ENCODE data around the gene ZNF503.

Gene ZNF503

DNA sequence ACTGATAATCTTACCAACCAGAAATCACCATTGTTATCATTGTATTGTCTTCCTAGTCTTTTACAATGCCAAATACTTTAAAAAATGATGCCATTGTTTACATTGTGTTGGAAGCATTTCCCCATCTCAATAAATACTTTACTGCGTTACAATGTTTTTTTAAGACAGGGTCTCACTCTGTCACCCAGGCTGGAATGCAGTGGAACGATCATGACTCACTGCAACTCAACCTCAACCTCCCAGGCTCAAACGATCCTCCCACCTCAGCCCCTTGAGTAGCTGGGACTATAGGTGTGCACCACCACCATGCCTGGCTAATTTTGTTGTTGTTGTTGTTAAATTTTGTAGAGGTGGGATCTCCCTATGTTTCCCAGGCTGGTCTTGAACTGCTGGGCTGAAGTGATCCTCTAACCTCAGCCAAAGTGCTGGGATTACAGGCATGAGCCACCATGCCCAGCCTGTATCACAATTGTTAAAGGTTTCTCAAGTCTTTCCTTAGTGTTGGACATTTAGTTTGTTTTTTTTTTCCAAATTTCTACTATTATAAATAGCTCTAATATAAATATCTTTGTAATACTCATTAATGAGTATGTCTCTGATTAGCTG lies 43.3 kb upstream of the ZNF503 start:
- no peak overlapping the region for H3K4me3 ChIP-seq (ENCODE audit: low read depth, low read length)
- DNase-seq (ENCODE audit: low read depth): no peak
- TF ChIP-seq, protein P1, sequence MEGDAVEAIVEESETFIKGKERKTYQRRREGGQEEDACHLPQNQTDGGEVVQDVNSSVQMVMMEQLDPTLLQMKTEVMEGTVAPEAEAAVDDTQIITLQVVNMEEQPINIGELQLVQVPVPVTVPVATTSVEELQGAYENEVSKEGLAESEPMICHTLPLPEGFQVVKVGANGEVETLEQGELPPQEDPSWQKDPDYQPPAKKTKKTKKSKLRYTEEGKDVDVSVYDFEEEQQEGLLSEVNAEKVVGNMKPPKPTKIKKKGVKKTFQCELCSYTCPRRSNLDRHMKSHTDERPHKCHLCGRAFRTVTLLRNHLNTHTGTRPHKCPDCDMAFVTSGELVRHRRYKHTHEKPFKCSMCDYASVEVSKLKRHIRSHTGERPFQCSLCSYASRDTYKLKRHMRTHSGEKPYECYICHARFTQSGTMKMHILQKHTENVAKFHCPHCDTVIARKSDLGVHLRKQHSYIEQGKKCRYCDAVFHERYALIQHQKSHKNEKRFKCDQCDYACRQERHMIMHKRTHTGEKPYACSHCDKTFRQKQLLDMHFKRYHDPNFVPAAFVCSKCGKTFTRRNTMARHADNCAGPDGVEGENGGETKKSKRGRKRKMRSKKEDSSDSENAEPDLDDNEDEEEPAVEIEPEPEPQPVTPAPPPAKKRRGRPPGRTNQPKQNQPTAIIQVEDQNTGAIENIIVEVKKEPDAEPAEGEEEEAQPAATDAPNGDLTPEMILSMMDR (IDR thresholded peaks at IDR 0.05; ENCODE audit: low read depth, low read length, missing control alignments): no peak

DNA sequence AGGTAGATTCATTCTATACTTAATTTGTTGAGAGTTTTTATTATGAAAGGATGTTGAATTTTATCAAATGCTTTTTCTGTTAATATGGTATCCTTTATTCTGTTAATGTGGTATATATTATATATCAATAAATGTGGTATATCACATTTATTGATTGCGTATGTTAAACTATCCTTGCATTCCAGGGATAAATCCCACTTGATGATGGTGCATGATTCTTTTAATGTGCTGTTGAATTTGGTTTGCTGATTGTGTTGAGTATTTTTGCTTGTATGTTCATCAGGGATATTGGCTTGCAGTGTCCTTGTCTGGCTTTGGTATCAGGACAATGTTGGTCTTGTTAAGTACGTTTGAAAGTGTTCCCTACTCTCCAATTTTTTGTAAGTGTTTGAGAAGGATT lies 41.8 kb upstream of the ZNF503 start:
- H3K4me3 ChIP-seq (ENCODE audit: low read depth, low read length): no peak overlapping the region
- no peak for DNase-seq (ENCODE audit: low read depth)
- TF ChIP-seq, protein P1 (IDR thresholded peaks at IDR 0.05; ENCODE audit: low read depth, low read length, missing control alignments): no peak

DNA sequence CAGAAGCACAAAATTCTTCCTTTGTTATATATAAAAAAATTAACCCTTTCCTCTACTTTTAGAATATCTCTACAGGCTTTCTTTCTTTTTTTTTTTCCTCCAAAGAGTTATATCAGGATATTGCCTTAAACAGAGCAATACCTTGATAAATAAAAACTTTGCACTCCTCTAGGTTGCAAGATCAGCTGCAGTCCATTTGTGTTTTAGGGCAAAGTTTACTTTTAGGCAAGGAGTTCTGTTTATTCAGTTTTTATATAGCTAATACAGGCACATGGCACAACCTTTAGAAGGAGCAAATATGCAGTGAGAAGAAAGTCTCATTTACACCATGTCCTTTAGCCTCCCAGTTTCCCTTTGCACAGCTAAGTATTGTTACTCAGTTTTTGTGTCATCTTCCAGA lies 40.1 kb upstream of the ZNF503 start:
- TF ChIP-seq, protein P1 (IDR thresholded peaks at IDR 0.05; ENCODE audit: low read depth, low read length, missing control alignments): no peak

DNA sequence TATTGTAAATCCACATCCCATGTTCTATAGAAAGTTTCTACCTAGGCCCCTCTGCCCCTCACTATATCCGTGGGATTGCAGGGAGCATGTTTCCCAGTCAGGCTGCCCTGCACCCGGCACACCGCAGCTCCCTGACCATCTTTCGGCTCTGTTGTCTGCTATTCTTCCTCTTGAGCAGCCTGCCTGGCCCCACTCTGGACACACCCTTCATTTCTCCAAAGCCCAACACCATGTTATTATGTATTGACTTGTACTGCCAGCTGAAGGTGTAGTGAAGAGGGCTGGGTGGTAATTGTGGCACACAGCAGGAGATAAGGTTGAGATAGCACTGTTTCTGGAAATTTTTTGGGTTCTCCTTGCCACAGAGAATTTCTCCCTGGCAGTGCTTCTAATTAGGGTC lies 39.6 kb upstream of the ZNF503 start:
- DNase-seq (ENCODE audit: low read depth): no peak
- no peak overlapping the region for H3K4me3 ChIP-seq (ENCODE audit: low read depth, low read length)
- TF ChIP-seq, protein P1 (IDR thresholded peaks at IDR 0.05; ENCODE audit: low read depth, low read length, missing control alignments): no peak

More for the DNA sequence above, 40.1 kb upstream of the ZNF503 start:
- no peak for DNase-seq (ENCODE audit: low read depth)
- H3K4me3 ChIP-seq (ENCODE audit: low read depth, low read length): no peak overlapping the region

DNA sequence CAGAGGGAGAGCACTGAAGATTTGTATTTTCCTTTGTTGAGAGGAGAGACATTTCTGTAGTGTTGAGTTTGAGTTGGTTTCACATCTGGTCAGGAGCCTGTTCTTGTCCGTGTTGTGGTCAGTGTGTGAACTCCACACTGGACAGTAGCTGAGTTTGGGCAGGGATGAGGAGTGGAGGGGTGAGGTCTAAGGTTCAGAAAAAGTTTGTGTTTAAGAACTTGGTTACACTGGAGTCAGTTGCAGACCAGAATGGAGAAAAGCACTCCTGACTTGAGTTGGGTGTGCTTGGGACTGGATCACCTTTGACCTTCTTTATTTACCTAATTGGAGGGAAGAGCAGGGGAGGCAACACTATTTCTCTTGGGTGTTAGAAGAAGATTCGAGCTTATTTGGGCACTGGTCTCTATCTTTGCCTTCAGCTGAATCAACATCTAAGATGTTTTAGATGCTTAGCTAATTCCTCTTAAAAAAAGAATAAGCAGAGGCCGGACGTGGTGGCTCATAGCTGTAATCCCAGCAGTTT lies 38.8 kb upstream of the ZNF503 start:
- TF ChIP-seq, protein P1 (IDR thresholded peaks at IDR 0.05; ENCODE audit: low read depth, low read length, missing control alignments): no peak
- no peak overlapping the region for H3K4me3 ChIP-seq (ENCODE audit: low read depth, low read length)
- no peak for DNase-seq (ENCODE audit: low read depth)

DNA sequence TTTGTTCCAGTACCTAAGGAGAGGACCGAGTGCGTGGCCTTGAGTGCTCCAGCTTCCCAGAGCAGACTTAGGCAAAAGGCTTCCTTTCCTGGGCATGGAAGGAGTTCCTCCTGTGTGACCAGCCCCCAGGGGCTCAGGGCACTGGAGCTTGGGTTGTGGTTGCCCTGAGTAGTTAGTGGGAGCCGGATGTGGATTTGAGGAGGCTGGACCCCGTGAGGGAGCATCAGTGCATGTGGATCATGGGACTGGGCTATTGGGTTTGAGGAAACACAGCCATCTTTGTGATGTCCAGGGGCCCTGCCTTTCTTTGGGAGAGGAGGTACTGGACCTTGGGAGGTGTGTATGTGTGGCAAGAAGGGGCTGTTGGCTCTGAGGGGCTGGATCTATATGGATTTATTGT lies 38.2 kb upstream of the ZNF503 start:
- TF ChIP-seq, protein P1 (IDR thresholded peaks at IDR 0.05; ENCODE audit: low read depth, low read length, missing control alignments): no peak
- DNase-seq (ENCODE audit: low read depth): no peak
- no peak overlapping the region for H3K4me3 ChIP-seq (ENCODE audit: low read depth, low read length)

DNA sequence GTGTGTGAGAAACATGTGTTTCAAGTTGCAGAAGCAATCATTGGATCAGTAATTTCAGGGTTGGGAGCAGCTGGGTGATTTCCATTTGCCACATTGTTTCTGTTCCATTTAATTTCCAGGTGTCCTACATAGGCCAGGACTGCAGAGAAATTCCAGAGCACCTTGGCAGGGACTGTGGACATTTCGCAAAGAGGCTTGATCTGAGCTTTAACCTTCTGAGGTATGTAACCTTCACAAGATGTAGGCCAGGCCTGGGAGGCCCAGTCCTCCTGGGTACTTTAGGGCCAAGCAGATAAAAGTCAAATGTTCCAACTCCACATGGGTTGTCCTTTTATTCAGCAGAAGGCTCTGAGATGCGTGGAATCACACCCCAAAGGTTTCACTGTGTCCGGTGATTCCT lies 36.7 kb upstream of the ZNF503 start:
- DNase-seq (ENCODE audit: low read depth): no peak
- TF ChIP-seq, protein P1 (IDR thresholded peaks at IDR 0.05; ENCODE audit: low read depth, low read length, missing control alignments): no peak
- no peak overlapping the region for H3K4me3 ChIP-seq (ENCODE audit: low read depth, low read length)
